Esophagus squamous epithelium (tissue), 5 donors: ENCODE results near the gene SYTL3. TPM values are rescaled to one million over a fixed set of nuclear protein-coding genes. Genes with fewer than 3 reads are reported as not detected.

ENCODE experiments used
- DNase-seq: peaks from one replicate; lab custom pipeline; 2025; lab: John Stamatoyannopoulos, UW
- H3K27ac ChIP-seq, 4 donors: fragments of 200-600 bp; sonication (generic); one replicate each; pipeline ENCODE4 v1.5.1; 2016 to 2019; ENCODE audit warnings: mild to moderate bottlenecking in 1 of 4
- H3K27me3 ChIP-seq, 4 donors: fragments of 200-600 bp; sonication (generic); 1 replicate in 3 of 4; 2 replicates in 1 of 4; pipeline versions ENCODE4 v1.5.1 to v1.6.0; 2017 to 2021; ENCODE audit warnings: antibody characterized with exemption in 1 of 4
- H3K36me3 ChIP-seq, 3 donors: fragments of 200-600 bp; sonication (generic); one replicate each; pipeline ENCODE4 v1.5.1; 2016 to 2019
- H3K4me1 ChIP-seq, 3 donors: fragments of 200-600 bp; sonication (generic); one replicate each; pipeline ENCODE4 v1.5.1; 2017 to 2019
- H3K4me3 ChIP-seq, 4 donors: fragments of 200-600 bp; sonication (generic); 1 replicate in 3 of 4; 2 replicates in 1 of 4; pipeline ENCODE4 v1.5.1; 2016 to 2019; ENCODE audit warnings: mild to moderate bottlenecking in 2 of 4, moderate library complexity in 1 of 4
- H3K9me3 ChIP-seq, 3 donors: fragments of 200-600 bp; sonication (generic); one replicate each; pipeline ENCODE4 v1.5.1; 2016 to 2019
- CTCF ChIP-seq, 6 experiments: fragments of 450-650 bp in 4 of 6; fragments of 200-600 bp in 2 of 6; sonication (generic) in 2 of 6; IDR thresholded peaks; one replicate each; pipeline ENCODE4 v1.5.1; 2016 to 2019; ENCODE audit warnings: antibody characterized with exemption in 6 of 6, mild to moderate bottlenecking in 4 of 6, moderate library complexity in 4 of 6
- POLR2A ChIP-seq, 4 donors: fragments of 450-650 bp; IDR thresholded peaks; one replicate each; pipeline ENCODE4 v1.6.1; 2017; ENCODE audit warnings: antibody characterized with exemption in 4 of 4, mild to moderate bottlenecking in 4 of 4, moderate library complexity in 3 of 4
- WGBS, 2 donors: methylation state at CpG; one replicate each; pipeline ENCODE4 v1.1.5; 2018; 5-methylcytosine and 5-hydroxymethylcytosine counted together
- intact Hi-C: fragments of 100-400 bp; cut with DNase I; formaldehyde crosslinking; loops from one replicate; pipeline ENCODE4 v1.15.0; 2022
- total RNA-seq, 4 donors: library from RNA; depleted of rRNA; stranded (reverse); fragments of >200 nt; gene quantifications; one replicate each; pipeline ENCODE4 v1.1.0, GENCODE V29; 2016
- donor health status: DM: yes; HTN: yes; CAD: no.

The SYTL3 gene
- total RNA-seq, 4 donors from 2014 or later: 1.6 to 8.0 (median 3.0) TPM

- Histone ChIP-seq H3K4me1 (peaks cover 6 to 60% (median 10%) of the 10 kb centered on the region in 3 donors), H3K4me3 (no peak overlapping the region), H3K27ac (peak overlapping the region; percentile 65 to 88 (median 78)), H3K36me3 (peaks cover 24 to 100% (median 34%) of the 10 kb centered on the region in 3 donors), H3K9me3 (no peaks in the 10 kb centered on the region), H3K27me3 (no peaks in the 10 kb centered on the region)
- TF ChIP-seq CTCF (IDR thresholded peaks at IDR 0.05): no peak
- no peak for TF ChIP-seq POLR2A (IDR thresholded peaks at IDR 0.05)
- WGBS, 2 donors: 53 to 60% methylated on average over 11 of the region's 11 CpGs
- intact Hi-C loops: no loop called here
- no peak for DNase-seq
Observed at GRCh38 chr6:158780988-158781691, 131.3 kb downstream of the SYTL3 start.

GRCh38 chr6:158781692-158782373, 132.0 kb downstream of the SYTL3 start:
- H3K4me1 ChIP-seq: peaks cover 8 to 67% (median 10%) of the 10 kb centered on the region in 3 donors
- intact Hi-C loops: no loop called here
- no peaks in the 10 kb centered on the region for H3K9me3 ChIP-seq
- H3K27me3 ChIP-seq: no peaks in the 10 kb centered on the region
- 71 to 89% methylated on average over 12 of the region's 19 CpGs for WGBS, 2 donors
- TF ChIP-seq CTCF (IDR thresholded peaks at IDR 0.05): no peak
- no peak for TF ChIP-seq POLR2A (IDR thresholded peaks at IDR 0.05)
- DNase-seq: no peak
- H3K27ac ChIP-seq: peak overlapping the region; percentile 65 to 88 (median 78)
- H3K36me3 ChIP-seq: peaks cover 23 to 100% (median 35%) of the 10 kb centered on the region in 3 donors
- no peak overlapping the region for H3K4me3 ChIP-seq

- Histone ChIP-seq H3K36me3 (peaks cover 23 to 100% (median 38%) of the 10 kb centered on the region in 3 donors), H3K4me3 (no peak overlapping the region), H3K27ac (peak overlapping the region; percentile 65 to 88 (median 78)), H3K4me1 (peaks cover 10 to 75% (median 12%) of the 10 kb centered on the region in 3 donors), H3K27me3 (no peaks in the 10 kb centered on the region), H3K9me3 (no peaks in the 10 kb centered on the region)
- DNase-seq: no peak
- WGBS, 2 donors: 73 to 76% methylated on average over 6 to 9 of the region's 11 CpGs
- intact Hi-C loops: no loop called here
- no peak for TF ChIP-seq CTCF (IDR thresholded peaks at IDR 0.05)
Observed at GRCh38 chr6:158782432-158783166, 132.7 kb downstream of the SYTL3 start.

GRCh38 chr6:158783167-158783450, 133.3 kb downstream of the SYTL3 start:
- WGBS, 2 donors: 72 to 80% methylated on average over 1 to 4 of the region's 4 CpGs
- DNase-seq: no peak
- peaks cover 23 to 100% (median 43%) of the 10 kb centered on the region in 3 donors for H3K36me3 ChIP-seq

More at GRCh38 chr6:158783167-158783450, 133.3 kb downstream of the SYTL3 start:
- no peaks in the 10 kb centered on the region for H3K9me3 ChIP-seq
- H3K27ac ChIP-seq: peak overlapping the region in 3 of 4 donors; percentile 78 to 88 (median 79)
- no peak for TF ChIP-seq POLR2A (IDR thresholded peaks at IDR 0.05)
- TF ChIP-seq CTCF (IDR thresholded peaks at IDR 0.05): no peak
- intact Hi-C loops: no loop called here
- H3K4me3 ChIP-seq: no peak overlapping the region
- H3K27me3 ChIP-seq: no peaks in the 10 kb centered on the region
- H3K4me1 ChIP-seq: peaks cover 10 to 80% (median 13%) of the 10 kb centered on the region in 3 donors
